MV-4-11 (cell line): ENCODE measurements around the gene KRT23.

Source experiments
- DNase-seq: peaks from one replicate; lab custom pipeline; 2025; lab: John Stamatoyannopoulos, UW

The KRT23 gene

DNA sequence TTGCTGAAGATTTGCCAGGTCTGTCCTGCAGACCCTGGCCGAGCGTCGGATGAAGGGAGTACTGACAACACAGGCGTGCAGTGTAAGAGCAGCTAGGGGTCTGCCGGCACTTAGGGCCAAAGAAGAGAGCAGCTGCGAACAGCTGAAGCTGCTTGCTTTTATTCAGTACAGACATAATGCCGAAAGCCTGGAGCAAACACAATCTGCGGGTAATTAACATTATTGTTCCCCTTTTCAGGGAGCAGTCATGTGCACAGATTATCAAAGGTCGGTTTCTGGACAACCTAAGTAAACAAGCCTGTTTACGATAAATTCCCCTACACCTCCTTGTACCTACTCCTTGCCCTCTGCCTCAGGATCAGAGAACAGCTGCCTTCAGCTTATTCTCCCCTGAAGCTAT lies 12.0 kb upstream of the KRT23 start:
- DNase-seq: no peak

DNA sequence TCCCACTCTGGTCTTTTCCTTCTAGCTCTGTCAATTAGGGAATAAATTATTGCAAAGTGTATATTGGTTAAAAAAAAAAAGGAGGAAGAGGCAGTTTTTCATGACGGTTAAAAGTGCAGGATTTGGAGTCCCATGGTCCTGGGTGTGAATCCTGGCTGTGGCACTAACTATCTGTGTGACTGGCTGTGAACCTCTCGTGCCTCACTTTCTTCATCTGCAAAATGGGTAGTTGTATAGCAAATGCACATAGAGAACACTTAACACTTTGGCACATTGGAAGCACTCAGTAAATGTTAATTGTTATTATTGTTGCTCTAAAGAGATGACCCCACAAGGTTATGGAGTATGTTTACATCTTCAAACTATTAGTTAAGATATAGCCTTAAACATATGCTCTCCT lies 10.5 kb upstream of the KRT23 start:
- DNase-seq: no peak

DNA sequence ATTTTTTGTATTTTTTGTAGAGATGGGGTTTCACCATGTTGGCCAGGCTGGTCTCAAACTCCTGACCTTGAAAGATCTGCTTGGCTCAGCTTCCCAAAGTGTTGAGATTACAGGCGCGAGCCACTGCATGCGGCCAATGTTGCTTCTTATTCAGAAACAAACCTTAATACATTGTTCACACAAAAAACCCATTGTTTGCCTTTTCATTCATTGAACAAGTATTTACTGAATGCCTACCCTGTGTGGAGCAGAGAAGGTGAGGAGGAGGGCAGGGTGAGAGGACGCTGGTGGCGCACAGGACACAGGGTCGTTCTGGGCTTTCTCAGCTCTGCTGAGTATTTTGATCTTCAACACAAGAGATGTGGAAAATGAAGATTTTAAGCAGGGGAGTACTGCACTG lies 8.0 kb upstream of the KRT23 start:
- no peak for DNase-seq

DNA sequence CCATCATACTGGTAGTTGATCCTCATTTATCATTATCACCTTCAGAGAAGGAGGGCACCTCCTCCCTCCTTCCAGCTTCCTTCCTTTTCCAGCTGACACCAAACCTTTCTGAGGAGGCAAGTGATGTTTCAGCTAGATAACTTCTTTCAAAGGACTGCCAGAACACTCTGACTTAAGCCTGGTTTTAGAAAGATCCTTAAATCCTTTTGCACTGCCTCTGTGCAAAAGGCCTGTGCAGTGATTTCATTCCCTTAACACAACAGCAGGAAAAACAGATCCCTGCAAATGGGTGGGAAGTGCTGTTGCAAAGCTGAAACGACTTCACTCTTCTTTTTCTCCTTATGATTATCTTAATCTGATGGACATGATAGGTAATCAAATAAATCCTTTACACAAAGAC lies 7.1 kb upstream of the KRT23 start:
- DNase-seq: no peak

DNA sequence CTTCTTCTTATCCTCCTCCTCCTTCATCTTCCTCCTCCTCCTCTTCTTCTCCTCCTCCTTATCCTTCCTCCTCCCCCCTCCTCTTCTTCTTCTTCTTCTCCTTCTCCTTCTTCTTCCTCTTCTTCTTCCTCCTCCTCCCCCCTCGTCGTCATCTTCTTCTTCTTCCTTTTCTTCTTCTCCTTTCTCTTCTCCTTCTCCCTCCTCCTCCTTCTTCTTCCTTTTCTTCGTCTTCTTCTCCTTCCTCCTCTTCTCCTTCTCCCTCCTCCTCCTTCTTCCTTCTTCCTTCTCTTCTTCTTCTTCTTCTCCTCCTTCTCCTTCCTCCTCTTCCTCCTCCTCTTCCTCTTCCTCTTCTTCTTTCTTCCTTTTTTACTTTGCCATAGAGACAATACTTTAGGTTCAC lies 5.1 kb upstream of the KRT23 start:
- no peak for DNase-seq

DNA sequence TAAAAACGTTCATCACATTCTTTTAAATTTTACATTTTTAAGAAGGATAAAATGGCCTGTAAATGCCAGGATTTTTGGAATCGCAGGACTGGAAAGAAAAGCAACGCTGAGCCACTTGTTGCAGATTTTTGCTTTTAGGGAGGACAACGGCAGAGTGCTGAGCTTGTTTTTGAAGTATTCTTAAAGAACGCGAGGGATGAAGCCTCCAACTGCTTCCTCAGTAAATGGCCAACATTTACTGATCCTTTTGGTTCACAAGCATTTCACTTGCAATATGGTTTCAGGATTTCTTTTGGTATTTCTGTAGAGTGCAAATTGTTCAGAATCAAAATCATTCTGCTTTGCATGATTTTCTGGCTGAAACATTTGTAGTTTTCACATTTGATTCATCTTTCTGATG lies 2.8 kb upstream of the KRT23 start:
- no peak for DNase-seq

DNA sequence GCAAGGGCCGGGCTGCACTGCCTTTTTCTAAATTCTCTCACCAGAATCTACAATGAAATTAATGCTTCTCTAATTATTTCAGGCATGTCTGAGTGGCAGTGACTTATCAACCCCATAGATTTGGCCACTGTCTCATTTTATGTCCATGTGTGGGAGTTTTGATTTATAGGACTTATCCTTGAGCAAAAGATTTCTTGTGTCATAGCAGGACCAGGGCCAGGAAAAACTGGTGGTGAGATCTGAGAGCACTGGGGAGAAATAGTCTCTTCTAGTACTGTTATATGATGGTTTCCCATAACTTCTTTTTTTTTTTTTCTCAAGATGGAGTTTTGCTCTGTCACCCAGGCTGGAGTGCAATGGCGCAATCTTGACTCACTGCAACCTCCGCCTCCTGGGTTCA lies 1.5 kb upstream of the KRT23 start:
- DNase-seq: no peak

DNA sequence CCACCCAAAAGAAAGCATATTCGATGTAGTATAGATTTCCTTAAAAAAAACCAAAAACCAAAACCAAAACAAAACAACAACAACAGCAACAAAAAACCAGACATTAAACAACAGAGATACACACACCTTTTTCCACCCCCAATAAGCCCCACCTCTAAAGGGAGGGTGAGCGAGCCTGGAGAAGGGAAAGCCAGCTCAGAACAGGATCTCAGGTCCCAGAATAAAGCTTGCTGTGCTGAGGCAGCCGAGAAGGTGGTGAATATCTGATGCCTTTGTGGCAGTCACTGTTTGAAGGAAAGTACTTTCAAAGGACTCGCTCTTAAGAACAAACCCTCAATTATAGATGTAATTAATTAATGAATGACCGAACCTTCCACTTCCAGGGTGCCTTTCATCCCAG lies 470 bp downstream of the KRT23 start:
- no peak for DNase-seq

DNA sequence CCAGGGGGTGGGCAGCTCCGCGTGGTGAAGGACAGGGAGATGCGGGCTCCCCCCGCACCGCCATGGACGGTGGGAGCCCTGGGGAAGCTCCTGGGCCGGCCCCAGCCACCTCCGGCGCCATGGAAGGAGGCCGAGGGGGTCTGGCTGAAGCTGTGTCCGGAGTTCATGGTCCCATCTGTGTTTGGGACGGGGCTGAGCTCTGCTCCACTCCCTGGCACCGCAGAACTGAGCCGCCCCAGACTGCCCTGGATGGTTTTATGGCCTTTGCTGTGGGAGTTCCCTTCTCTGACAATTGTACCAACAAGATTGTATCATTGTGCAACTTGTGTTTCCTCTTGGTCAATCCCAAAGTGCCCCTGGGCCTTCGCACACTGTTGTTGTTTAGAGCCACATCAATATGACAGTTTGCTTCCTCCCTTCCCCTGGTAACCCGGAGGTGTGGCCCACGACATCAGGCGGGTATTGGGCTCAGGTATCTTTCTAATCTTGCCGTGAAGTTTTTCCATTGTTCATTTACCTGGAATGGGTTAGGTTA lies 942 bp downstream of the KRT23 start:
- DNase-seq: peak; percentile 14

DNA sequence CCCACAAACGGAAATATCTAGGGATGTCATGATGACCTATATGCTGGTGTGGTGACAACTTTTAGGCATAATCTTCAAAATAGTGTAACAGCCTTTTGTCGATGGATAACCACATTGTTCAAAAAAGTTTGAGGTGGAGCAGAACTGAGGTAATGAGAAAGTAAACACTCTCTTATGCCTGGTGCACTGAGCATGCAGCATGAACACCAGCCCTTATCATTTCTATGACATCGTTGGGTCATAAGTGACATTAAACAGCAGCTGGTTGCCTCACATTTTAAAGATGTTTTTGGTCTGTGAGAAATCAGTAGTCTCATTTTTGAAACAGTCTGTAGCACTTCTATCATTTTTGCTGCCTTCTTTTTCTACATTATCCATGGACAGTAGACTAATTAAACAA lies 1.8 kb downstream of the KRT23 start:
- DNase-seq: no peak

DNA sequence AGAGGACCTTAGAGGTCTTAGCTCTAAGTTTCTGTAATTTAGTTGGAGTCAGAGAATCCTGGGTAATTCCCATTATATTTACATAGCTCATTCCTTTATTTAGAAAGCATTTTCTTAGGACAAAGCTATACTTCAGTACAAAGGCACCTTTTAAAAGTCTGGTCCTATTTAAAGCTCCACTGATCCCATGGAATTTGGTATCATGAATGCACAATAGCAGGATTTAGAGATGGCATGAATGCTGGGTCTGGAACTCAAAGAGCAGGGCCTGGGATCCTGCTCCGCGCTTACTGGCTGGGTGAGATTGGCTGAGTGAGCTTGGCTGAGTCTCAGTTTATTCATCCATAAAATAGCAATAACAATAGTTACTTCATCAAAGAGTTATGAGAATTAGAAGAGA lies 4.8 kb downstream of the KRT23 start:
- no peak for DNase-seq

DNA sequence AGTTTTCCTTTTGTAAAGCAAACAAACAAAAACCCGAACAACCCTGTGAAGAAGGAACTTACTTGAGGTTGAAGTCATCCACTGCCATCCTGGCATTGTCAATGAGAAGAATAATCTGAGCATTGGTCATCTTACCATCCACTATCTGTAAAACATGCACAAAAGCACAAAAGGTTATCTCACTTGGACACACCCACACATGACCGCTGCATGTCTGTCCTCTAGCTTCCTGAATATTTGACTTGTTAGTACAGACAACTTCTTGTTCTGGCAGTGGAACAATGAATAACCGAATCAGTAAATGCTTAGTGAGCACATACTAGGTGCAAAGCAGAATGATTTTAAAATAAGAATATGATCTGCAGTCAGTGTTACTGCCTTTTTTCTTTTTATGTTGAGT lies 6.1 kb downstream of the KRT23 start:
- DNase-seq: no peak

DNA sequence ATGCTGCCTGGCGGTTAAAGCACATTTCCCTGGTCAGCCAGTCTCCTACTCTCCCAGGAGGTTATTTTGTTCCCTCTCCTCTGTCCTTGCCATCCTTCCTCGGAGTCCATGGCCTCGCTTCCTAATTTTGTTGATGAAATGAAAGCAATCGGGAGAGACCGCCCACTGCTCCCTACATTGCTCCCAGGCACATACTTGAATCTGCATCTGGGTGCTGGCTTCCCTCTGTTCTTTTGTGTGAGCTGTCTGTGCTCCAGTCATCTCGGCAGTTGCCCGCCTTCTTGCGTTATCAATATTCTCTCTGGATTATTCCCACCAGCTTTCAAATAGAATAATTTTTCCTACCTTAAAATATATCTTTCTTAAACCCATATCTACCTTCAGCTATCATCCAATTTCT lies 11.1 kb downstream of the KRT23 start:
- DNase-seq: no peak

DNA sequence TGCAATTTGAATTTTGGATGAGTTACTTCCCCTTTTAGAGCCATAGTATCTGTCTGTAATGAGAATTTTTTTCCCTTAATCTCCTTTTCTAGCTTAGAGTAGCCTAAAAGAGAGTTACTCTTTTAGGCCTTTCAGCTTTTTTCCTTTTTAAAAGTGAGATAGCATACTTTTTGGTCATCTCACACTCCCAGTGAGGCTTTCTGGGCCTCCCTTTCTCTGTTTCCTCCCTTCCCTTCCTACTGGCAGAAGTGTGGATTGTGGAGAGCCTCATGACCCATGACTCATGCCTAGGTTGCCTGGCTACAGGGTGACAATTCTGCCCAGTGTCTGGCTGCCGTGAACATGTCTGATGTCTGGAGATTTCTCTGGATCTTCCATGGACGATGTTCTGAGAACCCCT lies 15.2 kb downstream of the KRT23 start:
- peak; percentile 80 for DNase-seq

DNA sequence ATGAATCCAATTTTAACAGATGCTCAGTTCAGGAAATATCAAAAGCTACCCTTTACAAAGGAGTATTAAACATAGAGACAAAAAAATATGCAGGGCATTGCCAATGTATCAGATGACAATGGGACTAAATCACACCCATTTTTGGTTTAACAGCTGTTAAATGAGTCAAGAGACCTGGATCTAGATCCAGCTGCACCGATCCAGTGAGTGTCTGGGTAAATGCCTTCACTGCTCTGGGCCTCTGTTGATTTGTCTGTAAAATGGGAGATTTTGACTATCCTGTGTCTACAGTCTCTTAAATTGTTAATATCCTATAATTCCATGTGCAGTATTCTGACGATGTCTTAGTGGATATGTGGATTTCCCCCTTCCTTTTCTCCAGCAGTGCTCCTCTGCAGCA lies 16.4 kb downstream of the KRT23 start:
- DNase-seq: no peak

DNA sequence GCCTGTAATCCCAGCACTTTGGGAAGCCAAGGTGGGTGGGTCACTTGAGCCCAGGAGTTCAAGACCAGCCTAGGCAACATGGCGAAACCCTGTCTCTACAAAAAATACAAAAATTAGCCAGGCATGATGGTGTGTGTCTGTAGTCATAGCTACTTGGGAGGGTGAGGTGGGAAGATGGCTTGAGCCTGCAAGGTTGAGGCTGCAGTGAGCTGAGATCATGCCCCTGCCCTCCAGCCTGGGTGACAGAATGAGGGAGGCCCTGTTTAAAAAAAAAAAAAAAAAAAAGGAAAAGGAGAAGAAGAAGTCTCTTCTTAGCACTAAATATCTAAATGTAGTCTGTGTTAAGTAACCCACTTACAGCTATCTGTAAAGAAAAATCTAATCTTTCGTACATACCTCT lies 20.3 kb downstream of the KRT23 start:
- DNase-seq: peak; percentile 12

DNA sequence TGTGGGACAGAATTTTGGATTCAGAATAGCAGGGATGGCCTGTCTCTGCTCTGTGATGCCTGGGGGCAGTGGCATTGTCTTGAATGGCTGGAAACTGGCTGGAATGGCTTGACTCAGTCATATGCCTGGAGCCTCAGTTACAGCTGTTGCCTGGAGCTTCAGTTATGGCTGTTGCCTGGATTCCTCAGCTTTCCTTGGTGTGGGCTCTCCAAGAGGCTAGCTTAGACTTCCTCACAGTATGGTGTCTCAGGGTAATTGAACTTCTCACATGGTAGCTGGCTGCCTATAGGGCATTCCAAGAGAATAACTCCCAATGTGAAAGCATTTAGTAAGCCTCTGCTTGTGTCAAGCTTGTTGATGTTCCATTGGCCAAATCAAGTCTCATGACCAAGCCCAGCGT lies 21.1 kb downstream of the KRT23 start:
- DNase-seq: no peak

DNA sequence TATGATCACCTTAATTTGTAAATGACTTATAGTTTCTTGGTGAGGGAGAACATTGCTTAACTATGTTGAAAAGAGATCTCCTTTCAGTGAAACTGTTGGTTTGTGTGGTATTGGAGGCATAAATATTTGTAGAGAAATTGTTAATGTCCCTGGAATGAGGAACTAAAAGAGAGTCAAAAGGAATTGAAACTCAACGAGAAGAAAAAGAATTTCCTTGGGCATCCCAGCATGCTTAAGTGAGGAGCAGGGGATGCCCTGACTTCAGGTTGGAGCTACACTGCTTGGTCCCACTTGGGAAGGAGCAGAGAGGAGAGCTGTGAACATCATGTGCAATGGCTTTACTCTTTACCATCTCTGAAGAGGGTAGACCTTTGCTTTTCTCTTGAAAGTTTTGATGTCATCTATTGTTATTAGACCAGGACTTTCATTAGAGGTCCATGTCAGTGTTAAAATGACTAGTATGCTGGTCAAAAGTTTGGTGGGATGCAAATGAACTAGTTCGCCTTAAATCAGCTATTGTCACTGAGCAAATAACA lies 21.7 kb downstream of the KRT23 start:
- peak; percentile 91 for DNase-seq

DNA sequence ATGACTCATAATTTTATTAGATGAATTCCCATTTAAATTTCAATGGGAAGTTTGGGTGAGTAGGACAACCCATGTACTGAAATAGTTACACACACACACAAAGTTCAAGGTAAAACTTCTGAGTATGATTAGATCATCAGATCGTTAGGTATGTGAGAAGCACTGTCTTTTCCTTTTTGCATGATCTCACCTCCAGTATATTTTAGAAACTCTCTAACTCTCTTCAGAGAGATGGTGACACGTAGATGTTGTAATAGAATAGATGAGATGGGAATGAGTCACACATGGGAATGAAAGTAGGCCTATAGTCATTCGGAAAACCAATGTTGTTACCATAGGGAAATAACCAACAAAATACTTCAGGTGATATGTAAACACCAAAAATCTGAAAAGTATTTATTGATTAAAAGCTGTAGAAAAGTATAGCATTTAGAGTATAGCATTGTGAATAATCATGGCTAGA lies 22.2 kb downstream of the KRT23 start:
- DNase-seq: peak; percentile 69

DNA sequence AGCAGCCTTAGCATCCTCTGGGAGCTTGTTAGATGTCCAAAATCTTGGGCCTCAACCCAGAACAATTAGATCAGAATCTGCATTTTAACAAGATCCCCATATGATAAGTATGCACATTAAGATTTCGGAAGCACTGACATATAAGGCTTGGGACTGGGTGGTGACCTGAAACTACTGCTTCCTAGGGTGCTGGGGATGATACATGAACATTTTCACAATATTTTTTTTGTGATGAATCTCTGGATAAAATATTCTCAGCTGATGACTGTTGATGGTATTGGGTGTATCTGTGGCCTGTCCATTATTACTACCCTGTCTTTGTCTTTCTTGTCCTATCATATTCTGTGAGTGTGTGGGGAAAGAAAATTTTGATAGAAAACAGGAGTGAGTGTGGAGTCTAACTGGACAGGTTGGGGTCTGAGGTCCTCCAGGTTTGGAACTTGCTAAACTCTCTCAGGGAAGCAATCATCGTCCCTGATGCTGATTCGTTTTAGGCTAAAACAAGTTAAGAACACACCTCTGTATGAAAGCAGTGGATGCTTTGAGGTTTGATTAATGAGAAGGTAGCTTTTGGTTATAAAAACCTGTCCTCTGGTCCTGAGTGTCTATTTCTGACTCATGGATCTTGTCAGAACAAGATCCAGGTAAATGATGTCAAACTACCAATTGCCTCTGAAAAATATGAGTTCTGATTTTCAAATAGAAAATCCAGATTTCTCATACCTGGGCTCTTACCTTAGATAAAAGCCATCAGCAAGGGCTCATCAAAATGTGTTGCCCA lies 23.2 kb downstream of the KRT23 start:
- DNase-seq: no peak

DNA sequence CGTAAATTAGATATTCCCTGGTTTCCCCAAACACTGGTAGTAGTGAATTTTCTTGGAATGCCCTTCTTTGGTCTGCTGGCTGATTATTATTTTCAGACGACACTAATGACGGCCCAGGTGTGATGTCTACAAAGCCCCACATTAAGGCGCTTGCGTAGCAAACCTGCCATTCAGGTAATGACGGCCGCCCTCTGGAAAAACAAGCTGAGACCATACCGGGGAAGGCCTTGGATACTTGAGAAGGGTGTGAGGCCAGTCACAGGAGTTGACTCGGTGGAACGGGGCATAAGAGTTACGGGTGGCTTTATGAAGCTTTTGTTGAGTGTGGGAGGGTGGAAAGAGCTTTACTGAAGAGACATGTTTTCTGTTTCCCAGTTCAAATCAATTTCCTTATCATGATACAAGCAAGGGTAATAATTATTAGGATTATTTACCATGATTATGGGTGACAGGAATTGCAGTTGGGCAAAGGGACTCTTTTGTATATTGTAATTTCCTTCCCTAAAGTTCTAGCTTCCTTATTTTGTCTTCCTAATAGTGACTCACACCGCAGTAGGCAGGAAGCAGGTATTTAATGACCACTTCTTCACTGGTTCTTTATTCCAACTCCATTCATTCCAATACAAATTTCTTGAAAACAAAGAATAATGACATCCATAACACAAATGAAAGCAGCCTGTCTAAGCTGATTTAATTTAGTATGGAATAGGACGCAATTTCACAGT lies 24.8 kb downstream of the KRT23 start:
- DNase-seq: peak; percentile 11

DNA sequence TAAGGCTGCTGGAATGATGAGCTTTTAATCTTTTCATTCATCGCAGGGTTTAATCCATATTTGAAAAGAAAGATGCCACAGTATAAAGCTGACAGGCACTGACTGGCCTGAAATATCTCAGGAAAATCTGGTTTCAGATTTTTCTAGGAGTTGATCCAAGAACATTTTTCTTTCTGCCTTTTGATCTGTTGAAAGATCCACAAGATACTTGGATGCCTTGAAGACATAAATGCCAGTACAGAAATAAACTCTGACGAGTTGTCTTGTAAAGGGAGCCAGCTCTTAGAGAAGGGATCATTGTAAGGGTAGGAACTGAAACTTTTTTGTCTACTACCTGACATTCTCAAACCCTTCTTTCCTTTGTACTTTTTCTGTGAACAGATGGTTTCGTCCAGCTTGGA lies 27.0 kb downstream of the KRT23 start:
- no peak for DNase-seq

DNA sequence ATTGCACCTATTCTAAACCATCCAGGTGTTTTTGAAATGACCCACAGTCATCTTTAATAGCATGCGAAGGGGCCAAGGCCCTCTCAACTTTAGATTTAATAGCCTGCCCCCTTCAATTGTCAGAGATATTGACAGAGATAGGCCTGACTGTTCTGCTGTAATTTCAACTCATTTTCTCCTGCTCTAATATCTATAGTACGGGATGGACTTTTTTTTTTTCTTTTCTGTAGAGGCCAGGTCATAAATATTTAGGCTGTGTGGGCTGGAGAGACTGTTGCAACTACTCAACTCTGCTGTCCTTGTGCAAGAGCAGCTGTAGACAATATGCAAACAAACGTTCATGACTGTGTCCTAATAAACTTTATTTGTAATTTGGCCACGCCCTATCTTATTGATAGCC lies 27.7 kb downstream of the KRT23 start:
- peak; percentile 27 for DNase-seq
